Neutrophil (primary cell): ENCODE measurements around the gene APOC3.

Experiments used
- H3K27ac ChIP-seq: fragments of 200-600 bp; sonication (generic); 2 replicates; pipeline ENCODE4 v1.5.1; 2016; ENCODE audit warnings: mild to moderate bottlenecking, moderate library complexity
- H3K27me3 ChIP-seq: fragments of 200-600 bp; sonication (generic); 2 replicates; pipeline ENCODE4 v1.6.0; 2016; ENCODE audit warnings: mild to moderate bottlenecking
- H3K36me3 ChIP-seq: fragments of 200-600 bp; sonication (generic); 2 replicates; pipeline ENCODE4 v1.5.1; 2017
- H3K4me1 ChIP-seq, 2 experiments: fragments of 200-600 bp in 1 of 2; sonication (generic) in 1 of 2; 1 replicate in 1 of 2; 2 replicates in 1 of 2; pipeline versions ENCODE4 v1.5.1 to v1.6.1; 2013 to 2016; ENCODE audit warnings: low read depth in 1 of 2, low read length in 1 of 2, mild to moderate bottlenecking in 1 of 2, moderate library complexity in 1 of 2; ENCODE audit not compliant: control insufficient read depth in 1 of 2, insufficient read depth in 1 of 2
- H3K4me3 ChIP-seq, 2 experiments: fragments of 200-600 bp in 1 of 2; sonication (generic) in 1 of 2; 1 replicate in 1 of 2; 2 replicates in 1 of 2; pipeline ENCODE4 v1.5.1; 2013 to 2016; ENCODE audit warnings: low read depth in 1 of 2, low read length in 1 of 2, mild to moderate bottlenecking in 1 of 2, moderate library complexity in 1 of 2
- H3K9me3 ChIP-seq: fragments of 200-600 bp; sonication (generic); 2 replicates; pipeline ENCODE4 v1.5.1; 2016
- TF ChIP-seq, protein P1 (sequence below): fragments of 200-600 bp; sonication (generic); IDR thresholded peaks from 2 replicates; pipeline ENCODE4 v1.5.1; 2016; ENCODE audit warnings: antibody characterized with exemption

The APOC3 gene

DNA sequence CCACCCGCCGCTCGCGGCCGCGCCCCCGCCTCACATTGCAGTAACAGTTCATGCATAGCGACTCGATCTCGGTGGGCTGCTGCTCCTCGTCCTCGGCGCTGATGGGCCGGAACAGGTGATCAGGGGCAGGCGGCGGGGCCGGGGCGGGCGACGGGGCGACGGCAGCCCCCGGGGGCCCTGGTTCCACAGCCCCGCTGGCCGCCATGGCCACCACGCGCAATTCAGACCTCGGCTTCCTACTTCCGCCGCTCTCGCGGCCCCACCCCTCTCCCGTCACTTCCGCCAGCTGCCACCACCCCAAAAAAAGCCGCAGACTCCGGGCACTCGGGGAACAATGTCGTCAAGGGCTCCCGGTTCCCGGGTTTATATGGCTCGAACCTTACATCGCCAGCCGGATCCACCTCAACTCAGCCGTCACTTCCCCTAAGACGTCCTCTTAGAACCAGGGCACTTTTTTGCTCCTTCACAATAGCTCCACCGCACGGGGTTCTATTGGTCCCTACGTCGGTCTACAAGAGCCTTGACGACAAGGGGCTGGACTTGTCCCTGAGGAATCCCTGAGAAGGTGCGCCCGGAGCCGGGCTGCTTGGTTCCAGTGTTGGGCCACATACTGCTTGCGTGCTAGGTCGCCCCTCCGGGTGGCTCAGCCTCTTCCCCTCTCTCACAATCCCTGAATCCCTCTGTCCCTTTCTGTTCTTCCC is 41.8 kb upstream of the APOC3 start, which contains the start of gene ZPR1:
TSS of gene ZPR1 (minus strand) at position 238 of the 701 bp plus-strand sequence. CDS start at position 205, 33 bp downstream.
- TF ChIP-seq, protein P1, sequence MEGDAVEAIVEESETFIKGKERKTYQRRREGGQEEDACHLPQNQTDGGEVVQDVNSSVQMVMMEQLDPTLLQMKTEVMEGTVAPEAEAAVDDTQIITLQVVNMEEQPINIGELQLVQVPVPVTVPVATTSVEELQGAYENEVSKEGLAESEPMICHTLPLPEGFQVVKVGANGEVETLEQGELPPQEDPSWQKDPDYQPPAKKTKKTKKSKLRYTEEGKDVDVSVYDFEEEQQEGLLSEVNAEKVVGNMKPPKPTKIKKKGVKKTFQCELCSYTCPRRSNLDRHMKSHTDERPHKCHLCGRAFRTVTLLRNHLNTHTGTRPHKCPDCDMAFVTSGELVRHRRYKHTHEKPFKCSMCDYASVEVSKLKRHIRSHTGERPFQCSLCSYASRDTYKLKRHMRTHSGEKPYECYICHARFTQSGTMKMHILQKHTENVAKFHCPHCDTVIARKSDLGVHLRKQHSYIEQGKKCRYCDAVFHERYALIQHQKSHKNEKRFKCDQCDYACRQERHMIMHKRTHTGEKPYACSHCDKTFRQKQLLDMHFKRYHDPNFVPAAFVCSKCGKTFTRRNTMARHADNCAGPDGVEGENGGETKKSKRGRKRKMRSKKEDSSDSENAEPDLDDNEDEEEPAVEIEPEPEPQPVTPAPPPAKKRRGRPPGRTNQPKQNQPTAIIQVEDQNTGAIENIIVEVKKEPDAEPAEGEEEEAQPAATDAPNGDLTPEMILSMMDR = peak; percentile 46
- Histone ChIP-seq H3K4me1 (peaks cover 23% of the 10 kb centered on the region in 2 experiments), H3K4me3 (peak within 1 kb of the TSS; percentile 84 to 96), H3K9me3 (no peaks in the 10 kb centered on the region), H3K36me3 (peaks cover 28% of the 10 kb centered on the region), H3K27ac (peak within 1 kb of the TSS; percentile 79), H3K27me3 (no peaks in the 10 kb centered on the region)

DNA sequence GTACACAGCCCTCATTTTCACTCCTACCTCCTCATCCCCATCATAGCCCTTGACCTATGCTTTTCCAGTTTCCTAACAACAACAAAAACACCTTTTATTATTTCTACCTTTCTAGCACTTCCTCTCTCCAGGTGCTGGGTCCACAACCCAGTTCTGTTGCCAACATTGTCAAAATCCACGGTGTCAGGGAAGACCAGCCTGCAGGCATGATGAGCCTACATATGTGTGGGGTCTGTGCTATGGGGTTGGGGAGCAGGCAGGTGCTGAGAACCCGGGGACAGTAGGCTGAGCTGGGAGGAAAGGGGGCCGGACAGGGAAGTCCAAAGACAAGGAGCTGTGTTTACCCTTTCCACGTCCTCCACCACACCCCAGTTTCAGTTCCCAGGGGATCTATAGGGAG is 41.2 kb upstream of the APOC3 start:
- Histone ChIP-seq H3K4me1 (peaks cover 23% of the 10 kb centered on the region in 2 experiments), H3K36me3 (peaks cover 22% of the 10 kb centered on the region), H3K27me3 (no peaks in the 10 kb centered on the region), H3K4me3 (peak overlapping the region; percentile 84 to 96), H3K9me3 (no peaks in the 10 kb centered on the region), H3K27ac (peak overlapping the region; percentile 79)
- TF ChIP-seq, protein P1 = no peak

DNA sequence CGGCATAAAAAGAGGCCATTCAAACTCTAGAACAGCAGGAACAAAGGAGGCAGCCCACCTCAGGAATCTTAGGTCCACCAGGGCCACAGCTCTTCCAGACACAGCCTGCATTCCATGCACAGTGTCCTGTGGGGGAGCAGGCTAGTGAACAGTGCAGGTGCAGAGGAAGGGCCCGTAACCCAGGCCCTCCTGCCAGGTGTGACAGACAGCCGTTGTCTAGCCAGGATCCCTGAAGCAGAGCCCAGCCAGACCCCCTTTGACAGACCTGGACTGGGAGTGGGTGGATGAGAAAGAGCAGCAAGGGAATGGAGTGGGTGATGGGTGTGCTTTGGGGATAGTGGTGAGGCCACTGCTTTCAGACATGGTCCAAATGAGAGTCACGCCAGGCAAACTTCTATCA is 40.7 kb upstream of the APOC3 start:
- Histone ChIP-seq H3K4me3 (no peak overlapping the region), H3K9me3 (no peaks in the 10 kb centered on the region), H3K27me3 (no peaks in the 10 kb centered on the region), H3K4me1 (peaks cover 23% of the 10 kb centered on the region in 2 experiments), H3K36me3 (peaks cover 20% of the 10 kb centered on the region), H3K27ac (no peak overlapping the region)
- TF ChIP-seq, protein P1 = no peak

DNA sequence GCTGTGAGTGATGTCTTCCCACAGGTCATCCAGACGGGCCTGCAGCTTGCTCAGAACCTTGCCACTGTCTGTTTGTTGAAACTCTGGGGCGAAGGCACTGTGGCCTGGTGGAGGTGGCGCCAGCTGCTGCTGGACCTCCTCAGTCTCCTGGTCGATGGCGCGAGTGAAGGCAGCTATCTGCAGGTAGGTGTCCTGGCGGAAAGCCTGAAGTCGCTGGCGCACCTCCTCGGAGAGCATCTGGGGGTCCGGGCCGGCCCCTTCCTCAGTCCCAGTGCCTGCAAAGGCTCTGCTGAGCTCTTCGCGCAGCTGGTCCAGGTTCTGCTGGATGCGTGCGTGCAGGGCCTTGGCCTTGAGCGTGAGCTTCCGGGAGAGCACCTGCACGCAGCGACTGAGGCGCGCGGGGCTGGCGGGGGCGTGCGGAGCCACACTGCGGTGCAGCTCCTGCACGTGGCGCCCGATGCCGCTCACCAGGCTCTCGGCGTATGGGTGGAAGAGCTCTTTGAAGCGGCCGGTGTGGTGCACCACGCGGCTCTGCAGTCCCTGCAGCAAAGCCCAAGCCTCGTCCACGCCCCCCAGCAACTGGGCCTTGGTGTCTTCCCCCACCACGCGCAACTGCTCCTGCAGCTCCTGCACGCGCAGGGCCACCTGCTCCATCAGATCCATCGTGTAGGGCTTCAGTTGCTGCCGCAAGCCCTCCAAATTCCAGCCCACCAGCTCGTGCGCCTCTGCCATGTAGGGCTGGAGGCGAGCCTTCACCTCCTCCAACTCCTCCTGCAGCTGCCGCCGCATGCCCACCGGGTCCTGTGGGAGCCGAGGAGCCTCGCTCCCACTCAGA is 39.3 kb upstream of the APOC3 start:
- TF ChIP-seq, protein P1 = no peak
- Histone ChIP-seq H3K4me1 (peaks cover 23% of the 10 kb centered on the region in 2 experiments), H3K9me3 (no peaks in the 10 kb centered on the region)

DNA sequence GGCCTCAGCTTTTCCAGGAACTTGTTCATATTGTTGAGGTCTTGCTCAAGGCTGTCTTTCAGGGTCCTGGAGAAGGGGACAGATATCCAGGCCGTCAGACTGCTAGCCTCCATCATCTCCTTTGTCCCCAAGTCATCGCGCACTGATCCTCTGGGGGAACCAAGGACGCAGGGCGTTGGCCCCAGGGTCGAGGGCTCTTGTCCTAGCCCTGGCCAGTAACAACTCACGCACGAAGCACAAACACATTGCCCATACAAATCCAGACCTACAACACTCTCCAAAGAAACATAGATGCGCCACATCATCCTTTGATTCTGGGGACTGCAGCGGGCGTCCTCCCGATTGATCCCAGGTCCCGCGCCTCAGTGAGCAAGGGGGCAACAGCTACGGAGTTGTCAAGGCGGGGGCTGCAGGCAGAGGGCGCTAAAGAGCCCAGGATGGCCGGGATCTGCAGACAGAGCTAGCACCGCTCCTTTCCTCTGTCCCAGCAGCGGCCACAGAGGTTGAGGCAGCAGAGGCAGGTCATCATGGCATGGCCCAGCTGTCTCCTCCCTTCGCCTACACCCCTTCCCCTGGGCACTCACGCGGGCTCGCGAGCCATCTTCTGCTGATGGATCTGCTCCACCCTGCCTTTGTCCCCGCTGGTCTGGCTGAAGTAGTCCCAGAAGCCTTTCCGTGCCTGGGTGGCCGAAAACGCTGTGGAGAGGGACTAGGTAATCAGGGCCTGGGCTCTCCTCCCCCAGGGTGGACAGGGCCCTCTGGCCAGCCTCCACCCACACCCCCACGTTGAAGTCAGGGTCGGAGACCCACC is 38.5 kb upstream of the APOC3 start:
- Histone ChIP-seq H3K27me3 (no peaks in the 10 kb centered on the region), H3K4me1 (peaks cover 23% of the 10 kb centered on the region in 2 experiments), H3K36me3 (no peaks in the 10 kb centered on the region), H3K9me3 (no peaks in the 10 kb centered on the region), H3K27ac (no peak overlapping the region), H3K4me3 (peak overlapping the region in 1 of 2 experiments; percentile 14)
- TF ChIP-seq, protein P1 = peak; percentile 87

More for the DNA sequence above, 39.3 kb upstream of the APOC3 start:
- peaks cover 6% of the 10 kb centered on the region for H3K36me3 ChIP-seq
- no peak overlapping the region for H3K27ac ChIP-seq
- no peak overlapping the region for H3K4me3 ChIP-seq
- H3K27me3 ChIP-seq = no peaks in the 10 kb centered on the region
